ENCODE data around the gene GYS1. TPM values are rescaled to one million over a fixed set of nuclear protein-coding genes. Genes with fewer than 3 reads are reported as not detected.

GYS1 gene
- total RNA-seq, 1 experiment from 2014 or later = 59.6 TPM

DNA sequence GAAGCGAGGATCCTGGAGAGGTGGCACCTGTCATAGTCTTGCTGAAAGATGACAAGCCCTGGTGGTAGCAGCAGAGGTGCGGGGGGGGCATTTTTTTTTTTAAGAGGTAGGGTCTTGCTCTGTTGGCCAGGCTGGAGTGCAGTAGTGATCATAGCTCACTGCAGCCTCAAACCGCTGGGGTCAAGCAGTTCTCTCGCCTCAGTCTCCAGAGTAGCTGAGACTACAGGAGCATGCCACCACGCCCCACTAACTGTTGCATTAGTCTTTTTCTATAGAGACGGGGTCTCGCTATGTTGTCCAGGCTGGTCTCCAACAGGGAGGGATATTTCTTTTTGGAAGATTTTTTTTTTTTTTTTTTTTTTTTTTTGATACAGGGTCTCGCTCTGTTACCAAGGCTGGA, 35.1 kb downstream of the GYS1 start:
- CTCF ChIA-PET = interaction anchor here (0.7 kb wide), 1 partner anchor 147 kb away, joined by 8 read pairs; no protein-coding TSS in a partner anchor
- Mint-ChIP-seq H3K4me1 (ENCODE audit: low read depth, unreplicated experiment) (peaks cover 47% of the 10 kb centered on the region), H3K27me3 (ENCODE audit: unreplicated experiment) (no peaks in the 10 kb centered on the region), H3K27ac (ENCODE audit: unreplicated experiment) (no peak overlapping the region), H3K9me3 (ENCODE audit: low read depth, unreplicated experiment) (no peaks in the 10 kb centered on the region), H3K36me3 (ENCODE audit: insufficient read depth, unreplicated experiment) (peaks cover 87% of the 10 kb centered on the region), H3K4me3 (ENCODE audit: low read depth, unreplicated experiment) (no peak overlapping the region)
- intact Hi-C loops (cut with micrococcal nuclease; ENCODE audit: unreplicated experiment) = no loop called here
- DNase-seq = no peak
- TF ChIP-seq CTCF (IDR thresholded peaks at IDR 0.05; ENCODE audit: unreplicated experiment) = no peak
- no TSS peak for BruUV-seq (replicated peaks)

- H3K27ac Mint-ChIP-seq (ENCODE audit: unreplicated experiment) = peak overlapping the region; percentile 83
- CTCF ChIA-PET = interaction anchor here (1.1 to 1.5 kb wide), 2 partner anchors 9 to 38 kb away, joined by 3 to 4 read pairs; partner anchors contain the start of genes GYS1 and RUVBL2
- peaks cover 61% of the 10 kb centered on the region for H3K36me3 Mint-ChIP-seq (ENCODE audit: insufficient read depth, unreplicated experiment)
- intact Hi-C loops (cut with micrococcal nuclease; ENCODE audit: unreplicated experiment) = no loop called here
- H3K4me1 Mint-ChIP-seq (ENCODE audit: low read depth, unreplicated experiment) = peaks cover 24% of the 10 kb centered on the region
- no peak for TF ChIP-seq CTCF (IDR thresholded peaks at IDR 0.05; ENCODE audit: unreplicated experiment)
- H3K9me3 Mint-ChIP-seq (ENCODE audit: low read depth, unreplicated experiment) = no peaks in the 10 kb centered on the region
- BruUV-seq (replicated peaks) = no TSS peak
- DNase-seq = no peak
- peak overlapping the region; percentile 72 for H3K4me3 Mint-ChIP-seq (ENCODE audit: low read depth, unreplicated experiment)
- no peaks in the 10 kb centered on the region for H3K27me3 Mint-ChIP-seq (ENCODE audit: unreplicated experiment)
Observed at GRCh38 chr19:48955308-48955958, 37.7 kb downstream of the GYS1 start.

DNA sequence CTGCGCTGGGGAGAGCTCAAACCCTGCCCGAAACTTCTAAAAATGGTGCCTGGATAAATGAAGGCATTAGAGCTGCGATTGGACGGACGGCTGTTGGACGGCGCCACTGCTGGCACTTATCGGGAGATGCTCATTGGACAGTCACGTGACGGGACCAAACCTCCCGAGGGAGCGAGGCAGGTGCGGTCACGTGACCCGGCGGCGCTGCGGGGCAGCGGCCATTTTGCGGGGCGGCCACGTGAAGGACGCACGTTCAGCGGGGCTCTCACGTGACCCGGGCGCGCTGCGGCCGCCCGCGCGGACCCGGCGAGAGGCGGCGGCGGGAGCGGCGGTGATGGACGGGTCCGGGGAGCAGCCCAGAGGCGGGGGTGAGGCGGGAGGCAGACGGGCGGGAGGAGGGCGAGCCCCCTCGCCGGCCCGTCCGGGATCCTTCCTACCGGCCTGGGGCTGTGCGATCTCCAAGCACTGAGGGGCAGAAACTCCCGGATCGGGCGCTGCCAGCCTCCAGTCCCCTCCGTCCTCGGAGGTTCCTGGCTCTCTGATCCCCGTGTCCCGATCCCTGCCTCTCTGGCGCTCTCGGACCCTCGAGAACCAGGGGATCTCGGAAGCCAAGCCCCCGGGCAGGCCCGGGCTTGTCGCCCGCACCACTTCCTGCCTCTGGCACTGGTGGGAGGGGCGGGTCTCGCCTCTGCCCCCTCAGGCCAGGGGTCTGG, 38.4 kb downstream of the GYS1 start, which contains the start of gene BAX:
TSS of gene BAX (plus strand) at position 281 of the 713 bp plus-strand sequence. CDS start at position 335, 54 bp downstream.
- intact Hi-C loops (cut with micrococcal nuclease; ENCODE audit: unreplicated experiment) = no loop called here

More for the DNA sequence above, 38.4 kb downstream of the GYS1 start, which contains the start of gene BAX:
- Mint-ChIP-seq H3K36me3 (ENCODE audit: insufficient read depth, unreplicated experiment) (peaks cover 57% of the 10 kb centered on the region), H3K9me3 (ENCODE audit: low read depth, unreplicated experiment) (no peaks in the 10 kb centered on the region), H3K27ac (ENCODE audit: unreplicated experiment) (peak within 1 kb of the TSS; percentile 88), H3K27me3 (ENCODE audit: unreplicated experiment) (no peaks in the 10 kb centered on the region), H3K4me3 (ENCODE audit: low read depth, unreplicated experiment) (peak within 1 kb of the TSS; percentile 72), H3K4me1 (ENCODE audit: low read depth, unreplicated experiment) (peaks cover 24% of the 10 kb centered on the region)
- CTCF ChIA-PET = interaction anchor here (0.7 to 1.5 kb wide), 7 partner anchors 9 to 55 kb away, joined by 3 to 7 read pairs (median 4); partner anchors contain the start of genes GYS1, NUCB1 and RUVBL2
- peak; percentile 99 for DNase-seq
- BruUV-seq (replicated peaks) = no TSS peak
- TF ChIP-seq CTCF (IDR thresholded peaks at IDR 0.05; ENCODE audit: unreplicated experiment) = no peak
